Neural progenitor cell (in vitro differentiated cells): ENCODE measurements around the gene WDR27.

ENCODE experiments used
- EZH2 ChIP-seq: fragments of 200-600 bp; sonication (generic); IDR thresholded peaks from 2 replicates; pipeline ENCODE4 v1.6.1; 2017; ENCODE audit warnings: antibody characterized with exemption, mild to moderate bottlenecking, moderate library complexity
- EZH2phosphoT487 ChIP-seq: fragments of 200-600 bp; sonication (generic); IDR thresholded peaks from 2 replicates; pipeline ENCODE4 v1.6.1; 2017; ENCODE audit warnings: antibody characterized with exemption
- TF ChIP-seq, protein P1 (sequence below): fragments of 200-600 bp; sonication (generic); IDR thresholded peaks from 2 replicates; pipeline ENCODE4 v1.5.1; 2017; ENCODE audit warnings: antibody characterized with exemption, mild to moderate bottlenecking

DNA sequence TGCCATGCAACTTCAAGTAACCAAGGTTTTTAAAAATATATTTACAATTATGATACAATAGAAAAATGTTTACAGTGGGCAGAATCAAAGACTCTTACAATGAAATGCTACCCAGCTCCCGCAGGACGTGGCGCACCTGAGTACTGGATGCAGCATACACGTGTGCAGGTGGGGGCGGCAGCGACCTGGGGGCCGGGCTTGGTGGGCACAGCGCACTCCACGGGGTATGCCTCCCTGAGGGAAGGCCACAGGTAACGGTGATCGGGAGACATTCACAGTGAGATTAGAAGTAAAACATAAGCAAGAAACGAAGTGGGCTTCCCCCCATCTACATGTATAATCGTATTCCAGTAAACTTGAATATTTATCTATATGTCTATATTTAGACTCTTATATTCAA, 54.2 kb downstream of the WDR27 start:
- TF ChIP-seq EZH2phosphoT487 (no peak), EZH2 (no peak)
- TF ChIP-seq, protein P1, sequence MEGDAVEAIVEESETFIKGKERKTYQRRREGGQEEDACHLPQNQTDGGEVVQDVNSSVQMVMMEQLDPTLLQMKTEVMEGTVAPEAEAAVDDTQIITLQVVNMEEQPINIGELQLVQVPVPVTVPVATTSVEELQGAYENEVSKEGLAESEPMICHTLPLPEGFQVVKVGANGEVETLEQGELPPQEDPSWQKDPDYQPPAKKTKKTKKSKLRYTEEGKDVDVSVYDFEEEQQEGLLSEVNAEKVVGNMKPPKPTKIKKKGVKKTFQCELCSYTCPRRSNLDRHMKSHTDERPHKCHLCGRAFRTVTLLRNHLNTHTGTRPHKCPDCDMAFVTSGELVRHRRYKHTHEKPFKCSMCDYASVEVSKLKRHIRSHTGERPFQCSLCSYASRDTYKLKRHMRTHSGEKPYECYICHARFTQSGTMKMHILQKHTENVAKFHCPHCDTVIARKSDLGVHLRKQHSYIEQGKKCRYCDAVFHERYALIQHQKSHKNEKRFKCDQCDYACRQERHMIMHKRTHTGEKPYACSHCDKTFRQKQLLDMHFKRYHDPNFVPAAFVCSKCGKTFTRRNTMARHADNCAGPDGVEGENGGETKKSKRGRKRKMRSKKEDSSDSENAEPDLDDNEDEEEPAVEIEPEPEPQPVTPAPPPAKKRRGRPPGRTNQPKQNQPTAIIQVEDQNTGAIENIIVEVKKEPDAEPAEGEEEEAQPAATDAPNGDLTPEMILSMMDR = no peak
